NCI-H1930 (cell line): ENCODE results near the gene RAE1.

ENCODE experiments used
- DNase-seq, 2 experiments: peaks; one replicate each; lab custom pipeline; 2025; lab: John Stamatoyannopoulos, UW

Gene RAE1

DNA sequence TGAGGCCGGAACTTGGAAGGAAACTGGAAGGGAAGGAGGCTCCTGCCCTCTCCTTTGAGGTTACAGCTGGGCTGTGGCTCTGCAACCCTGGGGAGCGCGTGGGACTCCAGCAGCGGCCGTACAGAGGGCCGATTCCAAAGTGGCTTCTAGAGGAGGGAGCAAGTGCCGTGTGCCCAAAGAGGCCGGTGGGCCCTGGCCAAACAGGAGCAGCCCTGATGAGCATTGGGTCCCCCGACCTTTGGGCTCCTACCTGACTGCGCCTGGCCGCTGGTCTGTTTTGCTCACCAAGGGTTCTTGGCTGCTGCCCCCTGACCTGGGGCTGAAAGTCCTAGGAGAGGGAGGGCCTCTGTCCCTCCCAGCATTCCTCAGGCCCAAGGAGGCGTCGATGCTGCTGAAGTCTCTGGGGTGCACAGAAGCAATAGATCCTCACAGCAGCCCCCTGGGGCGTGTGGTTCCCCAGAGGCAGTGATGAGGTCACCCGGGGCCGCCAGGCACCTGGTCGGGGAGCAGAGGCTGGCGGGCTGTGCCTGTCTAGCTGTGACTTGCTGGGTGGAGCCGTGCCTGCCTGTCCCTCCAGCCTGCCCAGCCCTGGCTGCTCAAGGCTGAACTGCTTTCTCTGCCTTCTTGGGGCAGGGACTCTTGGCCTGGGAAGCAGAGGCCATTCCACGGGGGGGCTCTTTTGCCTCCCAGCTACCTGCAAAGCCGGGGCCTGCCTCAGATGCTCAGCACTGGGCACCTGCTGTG is 49.9 kb downstream of the RAE1 start:
- no peak for DNase-seq

GRCh38 chr20:57401565-57401918 is 50.5 kb downstream of the RAE1 start:
- DNase-seq, result no peak

GRCh38 chr20:57402206-57403125 is 51.4 kb downstream of the RAE1 start:
- DNase-seq, result no peak

DNA sequence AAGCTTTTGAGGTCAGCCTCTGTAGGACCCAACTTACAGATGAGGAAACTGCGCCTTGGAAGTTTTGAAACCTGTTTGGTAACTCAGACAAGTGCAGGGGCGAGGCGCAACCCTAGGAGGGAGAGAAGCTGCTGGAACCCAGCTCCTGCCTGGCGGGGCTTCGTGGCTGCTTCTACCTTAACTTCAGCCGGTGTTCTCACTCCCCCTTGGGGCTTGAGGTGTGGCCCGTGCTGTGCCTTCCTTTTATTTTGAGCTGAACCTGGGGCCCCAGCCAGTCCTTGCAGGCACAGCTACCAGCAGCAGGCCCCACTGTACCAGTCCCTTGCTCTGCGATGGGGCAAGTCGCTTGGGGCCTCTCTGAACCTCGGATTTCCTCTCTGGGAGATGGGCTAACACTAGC is 52.2 kb downstream of the RAE1 start:
- DNase-seq, result no peak

- no peak for DNase-seq
Measured at GRCh38 chr20:57404006-57404405, 53.0 kb downstream of the RAE1 start.

- DNase-seq, result no peak
Measured at GRCh38 chr20:57404419-57405072, 53.5 kb downstream of the RAE1 start.

- no peak for DNase-seq
Measured at GRCh38 chr20:57405236-57406016, 54.4 kb downstream of the RAE1 start.

DNA sequence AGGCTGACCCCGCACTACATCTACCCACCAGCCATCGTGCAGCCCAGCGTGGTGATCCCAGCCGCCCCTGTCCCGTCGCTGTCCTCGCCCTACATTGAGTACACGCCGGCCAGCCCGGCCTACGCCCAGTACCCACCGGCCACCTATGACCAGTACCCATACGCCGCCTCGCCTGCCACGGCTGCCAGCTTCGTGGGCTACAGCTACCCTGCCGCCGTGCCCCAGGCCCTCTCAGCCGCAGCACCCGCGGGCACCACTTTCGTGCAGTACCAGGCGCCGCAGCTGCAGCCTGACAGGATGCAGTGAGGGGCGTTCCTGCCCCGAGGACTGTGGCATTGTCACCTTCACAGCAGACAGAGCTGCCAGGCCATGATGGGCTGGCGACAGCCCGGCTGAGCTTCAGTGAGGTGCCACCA is 56.5 kb downstream of the RAE1 start:
- DNase-seq, result no peak

DNA sequence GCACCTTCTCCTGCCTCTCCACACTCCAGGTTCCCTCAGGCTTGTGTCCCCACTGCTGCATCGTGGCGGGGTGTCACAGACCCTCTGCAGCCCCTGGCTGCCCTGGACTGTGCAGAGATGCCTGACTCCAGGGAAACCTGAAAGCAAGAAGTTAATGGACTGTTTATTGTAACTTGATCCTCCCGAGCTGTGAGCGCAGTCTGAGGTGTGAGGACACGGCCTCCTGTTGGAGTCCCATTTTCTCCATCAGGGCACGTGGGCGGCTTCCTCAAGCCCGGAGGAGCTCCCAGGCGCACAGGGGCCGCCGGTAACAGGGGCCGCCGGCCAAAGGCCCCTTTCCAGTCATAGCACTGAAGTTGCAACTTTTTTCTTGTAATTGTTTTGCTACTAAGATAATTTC is 57.1 kb downstream of the RAE1 start:
- no peak for DNase-seq

DNA sequence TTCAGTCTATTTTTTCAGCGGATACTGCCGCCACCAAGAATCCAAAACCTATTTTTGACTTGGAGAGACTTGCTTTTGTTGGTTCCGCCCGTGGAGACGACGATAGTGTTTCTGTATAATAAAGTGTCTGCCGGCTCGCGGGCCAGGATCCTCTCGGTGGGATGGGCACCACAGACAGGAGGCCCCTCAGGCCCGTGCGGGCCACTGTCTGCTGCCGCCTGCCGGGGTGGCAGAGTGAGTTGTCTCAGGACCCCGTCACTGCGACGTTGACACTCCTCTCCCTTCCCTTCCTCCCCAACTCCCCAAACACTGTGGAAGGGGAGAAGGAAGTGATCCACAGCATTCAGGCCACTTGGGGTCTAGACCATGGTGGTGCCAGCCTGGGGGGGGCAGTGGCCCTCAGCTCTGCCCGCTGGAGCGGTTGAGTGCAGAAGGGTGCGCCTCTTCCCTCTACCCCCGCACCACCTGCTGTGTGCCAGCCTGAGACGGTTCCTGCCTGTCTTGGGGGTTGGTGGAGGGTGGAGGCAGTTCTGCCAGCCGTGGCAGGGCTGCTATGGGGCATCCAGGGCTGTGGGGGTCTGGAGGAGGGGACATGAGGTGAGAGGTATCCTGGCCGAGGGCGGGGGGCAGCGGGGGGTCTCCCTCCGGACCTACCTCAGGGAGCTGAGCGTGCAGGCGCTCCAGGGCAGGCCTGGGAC is 57.6 kb downstream of the RAE1 start:
- no peak for DNase-seq

- DNase-seq, result no peak
Measured at GRCh38 chr20:57409316-57409671, 58.2 kb downstream of the RAE1 start.

- DNase-seq, result no peak
Measured at GRCh38 chr20:57409672-57410397, 58.8 kb downstream of the RAE1 start.

DNA sequence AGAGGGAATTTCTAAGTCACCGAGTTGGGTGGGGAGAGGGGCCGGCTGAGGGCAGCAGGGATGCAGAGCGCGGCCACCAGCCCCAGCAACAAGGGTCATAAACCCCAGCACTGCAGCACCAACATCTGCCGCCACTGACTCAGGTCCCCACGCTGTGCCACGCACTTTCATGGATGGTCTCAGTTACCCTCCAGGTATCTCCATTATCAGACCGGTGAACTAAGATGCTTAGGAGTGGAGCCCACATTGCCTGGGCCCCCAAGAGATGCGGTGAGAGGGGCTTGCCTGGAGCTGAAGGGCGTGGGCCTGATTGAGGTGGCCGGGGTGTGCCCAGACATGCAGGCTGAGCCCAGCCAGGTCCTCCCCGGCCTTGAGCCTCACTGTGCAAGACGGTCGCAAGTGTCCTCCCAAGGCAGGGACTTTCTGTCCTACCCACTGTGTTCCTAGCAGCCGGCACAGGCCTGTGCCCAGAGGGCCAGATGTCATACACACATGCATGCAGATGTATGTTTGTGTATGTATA is 59.4 kb downstream of the RAE1 start:
- DNase-seq, result no peak

DNA sequence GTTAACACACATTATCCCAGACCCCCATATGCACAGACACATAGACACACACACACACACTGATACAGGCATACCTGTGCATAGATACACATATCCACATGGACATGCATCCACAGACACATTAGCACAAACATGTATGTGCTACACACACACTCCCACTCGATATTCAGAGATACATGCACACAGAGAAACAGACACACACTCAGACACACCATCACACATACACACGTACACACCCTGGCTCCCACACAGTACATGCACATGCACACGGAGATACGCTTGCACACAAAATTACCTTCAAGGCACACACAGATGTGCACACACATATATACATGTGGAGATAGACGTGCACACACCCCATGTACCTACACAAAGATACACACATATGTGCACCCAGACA is 59.9 kb downstream of the RAE1 start:
- DNase-seq, result no peak

DNA sequence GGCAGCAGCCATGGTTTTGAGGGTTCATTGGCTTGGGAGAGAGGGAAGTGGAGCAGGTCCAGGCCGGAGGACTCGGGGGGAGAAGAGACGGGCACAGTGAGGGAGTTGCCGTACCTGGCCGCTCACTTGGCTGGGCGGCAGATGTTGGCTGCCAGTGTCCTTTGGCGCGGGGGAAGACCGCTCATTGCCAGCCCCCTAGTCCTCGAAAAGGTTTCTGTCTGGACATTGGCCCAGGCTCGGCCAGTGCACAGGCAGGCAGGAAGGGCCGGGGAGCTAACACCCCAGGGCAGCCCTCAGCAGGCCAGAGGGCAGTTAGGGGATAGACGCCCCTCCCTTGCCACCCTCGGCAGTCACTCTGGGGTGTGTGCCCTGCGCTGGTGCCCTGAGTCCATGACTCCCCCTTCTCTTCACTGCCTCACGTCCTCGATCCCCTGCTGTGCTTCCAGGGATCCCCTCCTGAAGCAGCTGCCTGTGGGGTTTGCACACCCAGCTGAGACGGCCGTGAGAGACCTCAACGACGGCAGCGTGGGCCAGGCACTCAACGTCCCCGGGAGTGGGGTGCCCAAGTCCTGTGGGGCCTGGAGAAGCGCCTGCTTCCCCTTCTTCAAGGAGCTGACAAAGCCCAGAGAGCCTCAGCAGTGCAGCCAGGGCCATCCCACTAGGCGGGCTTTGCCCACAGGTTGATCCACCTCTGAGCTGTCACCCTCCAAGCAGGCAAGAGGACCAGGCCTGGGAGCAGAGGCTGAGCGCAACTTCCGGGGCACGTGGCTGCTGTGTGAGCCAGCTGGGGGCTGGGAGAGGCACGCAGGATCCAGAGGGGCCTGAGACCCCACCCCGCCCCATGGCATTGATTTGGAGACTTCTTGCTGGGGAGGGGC is 60.6 kb downstream of the RAE1 start:
- DNase-seq, result no peak

DNA sequence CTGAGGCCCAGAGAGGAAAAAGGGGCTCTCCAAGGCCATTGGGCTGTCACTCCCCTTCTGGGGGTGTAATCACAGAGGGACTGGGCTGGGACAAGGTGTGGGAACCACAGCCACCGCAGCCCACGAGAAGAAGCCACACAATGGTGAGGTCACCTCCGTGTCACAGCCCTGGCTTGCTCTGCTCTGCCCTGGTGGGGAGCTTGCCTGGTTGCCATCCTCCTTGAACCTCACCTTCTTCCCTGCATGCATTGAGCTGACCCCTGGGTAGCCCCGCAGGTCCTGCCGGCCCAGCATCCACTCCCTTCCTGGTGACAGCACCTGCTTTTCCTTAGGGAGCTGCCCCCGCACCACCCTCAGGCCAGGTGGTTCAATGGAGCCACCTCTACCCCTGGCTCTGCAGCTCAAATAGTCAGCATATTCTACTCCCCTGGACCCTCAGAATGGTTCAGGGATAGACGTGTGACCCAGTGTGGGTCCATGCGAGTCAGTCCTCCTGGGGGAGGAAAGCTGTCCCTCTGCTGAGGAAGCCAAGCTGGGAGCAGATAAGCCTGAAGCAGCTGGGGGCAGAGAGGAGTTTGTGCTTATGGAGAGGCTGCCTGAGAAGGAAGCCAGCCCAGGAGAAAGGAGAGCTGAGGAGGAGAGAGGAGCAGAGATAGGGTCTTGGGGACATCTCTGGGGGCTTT is 61.4 kb downstream of the RAE1 start:
- DNase-seq, result no peak

DNA sequence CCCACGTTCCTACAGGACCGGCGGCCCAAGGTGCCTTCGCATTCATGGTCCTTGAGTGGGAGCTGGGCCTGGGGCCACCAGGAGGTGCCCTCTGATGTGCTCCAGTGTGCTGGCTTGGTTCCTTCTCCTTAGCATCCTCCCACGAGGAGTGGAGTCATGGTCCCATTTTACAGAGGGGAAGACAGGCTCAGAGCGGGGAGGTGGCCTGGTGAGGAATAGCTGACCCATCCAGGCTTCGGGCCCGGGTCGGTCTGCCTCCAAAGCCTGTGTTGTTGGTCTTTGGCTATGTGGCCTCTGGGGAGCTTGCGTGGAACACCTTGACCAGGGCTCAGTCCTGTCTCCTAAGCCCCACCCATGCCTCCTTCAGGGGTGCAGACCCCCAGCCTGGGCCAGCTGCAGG is 62.9 kb downstream of the RAE1 start:
- DNase-seq, result no peak

DNA sequence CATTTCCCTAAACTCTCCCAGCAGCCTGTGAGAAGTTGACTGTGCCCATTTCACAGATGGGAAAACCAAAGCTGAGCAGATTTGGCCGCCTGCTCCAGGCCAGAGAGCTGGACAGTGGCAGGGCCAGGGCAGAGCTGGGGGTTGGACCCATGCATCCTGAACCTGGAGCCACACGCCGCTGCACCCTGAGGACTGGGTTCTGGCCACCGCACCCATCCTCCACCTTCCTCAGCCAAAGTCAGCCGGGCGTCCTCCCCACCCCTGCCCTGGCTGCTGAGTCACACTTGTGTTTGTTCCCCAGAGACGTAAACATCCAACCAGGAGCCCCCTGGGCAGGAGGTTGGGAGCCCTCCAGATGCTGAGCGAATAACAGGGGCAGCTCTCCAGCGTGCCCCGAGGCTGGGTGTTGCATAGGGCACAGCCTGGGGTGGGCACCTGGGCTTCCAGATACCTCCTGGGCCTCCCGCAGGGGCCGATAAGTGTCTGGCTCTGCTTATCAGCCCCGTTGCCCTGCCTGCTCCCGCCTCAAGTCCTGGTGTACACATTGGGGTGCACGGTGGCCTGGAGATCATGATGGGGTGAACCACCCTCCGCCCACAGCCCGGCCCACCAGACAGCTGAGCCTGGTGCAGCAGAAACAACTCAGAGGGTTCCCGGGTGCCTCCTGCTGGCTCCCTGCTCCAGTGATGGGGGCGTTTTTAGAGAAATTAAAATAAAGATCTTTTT is 64.0 kb downstream of the RAE1 start:
- no peak for DNase-seq
